SU-DHL-6 (cell line): ENCODE data around the gene SUGCT.
"Not testable (repeated sequence)": the region's sequence is repeated elsewhere in the genome, so short reads cannot be mapped to it uniquely, and the experiment has no call there.

Experiments
- H2AFZ ChIP-seq: fragments of 200-600 bp; sonication (generic); 2 replicates; pipeline ENCODE4 v1.6.1; 2014; ENCODE audit warnings: low read depth, mild to moderate bottlenecking, moderate library complexity, mixed read lengths, antibody characterized with exemption, low read length; ENCODE audit not compliant: severe bottlenecking
- H3F3A ChIP-seq: fragments of 200-600 bp; shearing (Covaris generic); 2 replicates; pipeline ENCODE4 v1.6.0; 2016; ENCODE audit warnings: antibody characterized with exemption, mild to moderate bottlenecking; ENCODE audit not compliant: insufficient read depth
- H3K27ac ChIP-seq: fragments of 200-600 bp; sonication (generic); 2 replicates; pipeline ENCODE4 v1.5.1; 2016; ENCODE audit warnings: low read depth, mild to moderate bottlenecking, low read length, moderate library complexity, mixed read lengths
- H3K27me3 ChIP-seq: fragments of 200-600 bp; sonication (generic), shearing (Covaris generic); 2 replicates; pipeline ENCODE4 v1.6.0; 2014; ENCODE audit warnings: mild to moderate bottlenecking, low read length
- H3K36me3 ChIP-seq: fragments of 200-600 bp; sonication (generic); 2 replicates; pipeline ENCODE4 v1.6.1; 2014; ENCODE audit warnings: mild to moderate bottlenecking, low read length, mixed read lengths
- H3K4me2 ChIP-seq: fragments of 300-600, 200-600 bp; shearing (Covaris generic), sonication (generic); 2 replicates; pipeline ENCODE4 v1.6.0; 2014; ENCODE audit warnings: low read length, low read depth, mild to moderate bottlenecking; ENCODE audit not compliant: poor library complexity, severe bottlenecking
- H3K4me3 ChIP-seq: fragments of 200-600 bp; sonication (generic); 2 replicates; pipeline ENCODE4 v1.5.1; 2014; ENCODE audit warnings: antibody characterized with exemption, low read length, mild to moderate bottlenecking, mixed read lengths; ENCODE audit not compliant: insufficient read depth, poor library complexity, severe bottlenecking
- H3K79me2 ChIP-seq: fragments of 200-600 bp; sonication (generic); 2 replicates; pipeline ENCODE4 v1.6.1; 2014; ENCODE audit warnings: mild to moderate bottlenecking, low read length, moderate library complexity; ENCODE audit not compliant: insufficient read depth
- H3K9ac ChIP-seq: fragments of 200-600 bp; sonication (generic); 2 replicates; pipeline ENCODE4 v1.7.0; 2014; ENCODE audit warnings: mild to moderate bottlenecking, low read length
- H3K9me2 ChIP-seq: fragments of 200-600 bp; sonication (generic); replicated peaks from 2 replicates; pipeline ENCODE4 v1.6.1; 2014; ENCODE audit warnings: low read length; ENCODE audit not compliant: insufficient read depth
- H3K9me3 ChIP-seq: fragments of 200-600 bp; sonication (generic); 2 replicates; pipeline ENCODE4 v1.6.1; 2014; ENCODE audit warnings: low read length, mixed read lengths; ENCODE audit not compliant: insufficient read depth
- H4K20me1 ChIP-seq: fragments of 200-600 bp; sonication (generic); 2 replicates; pipeline ENCODE4 v1.6.1; 2014; ENCODE audit warnings: low read depth, mild to moderate bottlenecking, antibody characterized with exemption, low read length, moderate library complexity, mixed read lengths
- EZH2phosphoT487 ChIP-seq: fragments of 200-600 bp; sonication (generic), shearing (Covaris generic); conservative IDR thresholded peaks from 2 replicates; pipeline ENCODE4 v1.6.1; 2018; ENCODE audit warnings: mild to moderate bottlenecking, antibody characterized with exemption, low read length, moderate library complexity, mixed read lengths
- TF ChIP-seq, protein P1 (sequence below): fragments of 200-600 bp; sonication (generic); IDR thresholded peaks from one replicate; pipeline ENCODE4 v1.5.1; 2017; ENCODE audit warnings: antibody characterized with exemption, mild to moderate bottlenecking, low read length, moderate library complexity; ENCODE audit not compliant: insufficient read depth, poor library complexity, severe bottlenecking

Gene SUGCT

GRCh38 chr7:40120020-40120419 is 14.8 kb upstream of the SUGCT start:
- TF ChIP-seq, protein P1, sequence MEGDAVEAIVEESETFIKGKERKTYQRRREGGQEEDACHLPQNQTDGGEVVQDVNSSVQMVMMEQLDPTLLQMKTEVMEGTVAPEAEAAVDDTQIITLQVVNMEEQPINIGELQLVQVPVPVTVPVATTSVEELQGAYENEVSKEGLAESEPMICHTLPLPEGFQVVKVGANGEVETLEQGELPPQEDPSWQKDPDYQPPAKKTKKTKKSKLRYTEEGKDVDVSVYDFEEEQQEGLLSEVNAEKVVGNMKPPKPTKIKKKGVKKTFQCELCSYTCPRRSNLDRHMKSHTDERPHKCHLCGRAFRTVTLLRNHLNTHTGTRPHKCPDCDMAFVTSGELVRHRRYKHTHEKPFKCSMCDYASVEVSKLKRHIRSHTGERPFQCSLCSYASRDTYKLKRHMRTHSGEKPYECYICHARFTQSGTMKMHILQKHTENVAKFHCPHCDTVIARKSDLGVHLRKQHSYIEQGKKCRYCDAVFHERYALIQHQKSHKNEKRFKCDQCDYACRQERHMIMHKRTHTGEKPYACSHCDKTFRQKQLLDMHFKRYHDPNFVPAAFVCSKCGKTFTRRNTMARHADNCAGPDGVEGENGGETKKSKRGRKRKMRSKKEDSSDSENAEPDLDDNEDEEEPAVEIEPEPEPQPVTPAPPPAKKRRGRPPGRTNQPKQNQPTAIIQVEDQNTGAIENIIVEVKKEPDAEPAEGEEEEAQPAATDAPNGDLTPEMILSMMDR = no peak
- TF ChIP-seq EZH2phosphoT487 = no peak
- Histone ChIP-seq H3K4me3 (no peak overlapping the region), H3K79me2 (no peaks in the 10 kb centered on the region; the same call in 1 of the 2 replicates), H3K9ac (no peak overlapping the region), H2AFZ (no peak overlapping the region), H3K9me3 (no peaks in the 10 kb centered on the region), H3K27me3 (no peaks in the 10 kb centered on the region), H3K27ac (no peak overlapping the region), H3K4me2 (no peak overlapping the region), H3K9me2 (no peaks in the 10 kb centered on the region), H3K36me3 (no peaks in the 10 kb centered on the region), H4K20me1 (peaks cover 5% of the 10 kb centered on the region), H3F3A (peaks cover 4% of the 10 kb centered on the region; the same call in 1 of the 2 replicates)

- not testable (repeated sequence) for H3K27me3 ChIP-seq, H3F3A ChIP-seq, H3K36me3 ChIP-seq, H3K27ac ChIP-seq, H4K20me1 ChIP-seq, H3K4me3 ChIP-seq, H3K9me3 ChIP-seq, H3K4me2 ChIP-seq, H2AFZ ChIP-seq, H3K9me2 ChIP-seq, H3K9ac ChIP-seq
- H3K79me2 ChIP-seq = peaks cover 11% of the 10 kb centered on the region
These were observed 12.5 kb upstream of the SUGCT start for GRCh38 chr7:40122100-40122939.

- Histone ChIP-seq H3K9ac (no peak overlapping the region), H3K79me2 (peaks cover 16% of the 10 kb centered on the region), H3K27ac (no peak overlapping the region), H3K4me2 (no peak overlapping the region), H3K9me3 (no peaks in the 10 kb centered on the region), H3K27me3 (no peaks in the 10 kb centered on the region), H3F3A (peaks cover 4% of the 10 kb centered on the region; the same call in 1 of the 2 replicates), H3K9me2 (no peaks in the 10 kb centered on the region), H3K4me3 (no peak overlapping the region), H3K36me3 (no peaks in the 10 kb centered on the region), H4K20me1 (peaks cover 5% of the 10 kb centered on the region), H2AFZ (no peak overlapping the region)
- TF ChIP-seq, protein P1 = no peak
- no peak for TF ChIP-seq EZH2phosphoT487
These were observed 11.9 kb upstream of the SUGCT start for GRCh38 chr7:40122940-40123254.
